GM19438 (cell line): Measurements from ENCODE around the gene CNOT3.

ENCODE experiments used
- ATAC-seq: cut with Tn5 transposase; IDR thresholded peaks from one replicate; pipeline ENCODE4 v1.9.1; 2021; ENCODE audit warnings: low read depth; ENCODE audit not compliant: unreplicated experiment

The CNOT3 gene

DNA sequence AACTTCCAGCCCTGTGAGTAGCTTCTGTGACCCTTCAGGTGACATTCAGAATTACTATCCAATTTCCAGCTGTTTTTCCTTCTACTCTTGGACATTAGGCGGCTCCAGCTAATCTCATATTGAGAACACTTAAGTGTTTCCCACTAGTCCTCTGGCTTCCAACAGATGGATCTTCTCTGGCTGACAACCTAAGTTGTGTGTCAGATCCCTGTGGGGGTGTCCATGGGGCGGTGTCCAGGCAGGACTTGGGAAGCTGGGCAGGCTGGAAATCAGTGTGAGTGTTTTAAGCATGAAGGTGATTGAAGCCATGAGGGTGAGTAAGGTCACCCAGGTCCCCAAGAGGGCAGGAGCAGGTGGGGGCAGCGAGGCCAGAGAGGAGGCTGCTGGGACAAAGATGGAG is 10.1 kb downstream of the CNOT3 start:
- no peak for ATAC-seq

DNA sequence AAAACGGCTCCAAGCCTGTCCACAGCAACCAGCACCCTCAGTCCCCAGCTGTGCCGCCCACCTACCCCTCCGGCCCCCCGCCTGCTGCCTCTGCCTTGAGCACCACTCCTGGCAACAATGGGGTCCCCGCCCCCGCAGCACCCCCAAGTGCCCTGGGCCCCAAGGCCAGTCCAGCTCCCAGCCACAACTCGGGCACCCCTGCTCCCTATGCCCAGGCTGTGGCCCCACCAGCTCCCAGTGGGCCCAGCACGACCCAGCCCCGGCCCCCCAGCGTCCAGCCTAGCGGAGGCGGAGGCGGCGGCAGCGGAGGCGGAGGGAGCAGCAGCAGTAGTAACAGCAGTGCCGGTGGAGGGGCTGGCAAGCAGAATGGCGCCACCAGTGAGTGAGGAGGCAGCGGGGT is 10.6 kb downstream of the CNOT3 start:
- ATAC-seq, result no peak

DNA sequence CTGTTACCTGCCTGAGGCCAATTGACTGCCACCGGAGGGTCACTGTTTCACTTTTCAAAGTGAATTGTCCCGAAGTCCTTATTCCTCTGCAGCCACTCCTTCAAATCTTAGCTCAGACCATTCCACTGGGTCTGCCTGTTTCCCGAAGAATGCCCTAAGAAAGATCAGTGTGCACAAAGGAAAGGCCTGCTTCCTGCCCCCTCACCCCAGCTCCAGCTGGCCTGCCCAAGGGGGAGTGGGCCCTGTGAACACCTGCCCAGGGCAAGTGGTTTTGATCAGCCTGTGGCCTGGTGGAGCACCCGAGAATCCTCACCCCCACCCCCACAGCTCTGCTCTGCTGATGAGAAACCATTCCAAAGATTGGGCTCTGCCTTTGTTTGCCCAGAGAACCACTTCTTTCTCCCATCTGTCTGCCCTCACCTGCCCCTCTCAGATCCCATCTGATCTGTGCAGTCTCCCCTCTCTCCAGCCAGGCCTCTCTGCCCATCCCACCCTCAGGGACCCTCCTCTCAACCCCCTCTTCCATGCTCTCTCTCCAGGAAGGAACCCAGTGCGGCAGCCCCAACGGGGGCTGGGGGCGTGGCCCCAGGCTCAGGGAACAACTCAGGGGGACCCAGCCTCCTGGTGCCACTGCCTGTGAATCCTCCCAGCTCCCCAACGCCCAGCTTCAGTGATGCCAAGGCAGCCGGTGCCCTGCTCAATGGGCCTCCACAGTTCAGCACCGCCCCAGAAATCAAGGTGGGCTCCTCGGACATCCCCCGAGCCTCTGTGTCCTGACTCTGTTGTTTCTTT is 11.7 kb downstream of the CNOT3 start:
- ATAC-seq, result no peak

DNA sequence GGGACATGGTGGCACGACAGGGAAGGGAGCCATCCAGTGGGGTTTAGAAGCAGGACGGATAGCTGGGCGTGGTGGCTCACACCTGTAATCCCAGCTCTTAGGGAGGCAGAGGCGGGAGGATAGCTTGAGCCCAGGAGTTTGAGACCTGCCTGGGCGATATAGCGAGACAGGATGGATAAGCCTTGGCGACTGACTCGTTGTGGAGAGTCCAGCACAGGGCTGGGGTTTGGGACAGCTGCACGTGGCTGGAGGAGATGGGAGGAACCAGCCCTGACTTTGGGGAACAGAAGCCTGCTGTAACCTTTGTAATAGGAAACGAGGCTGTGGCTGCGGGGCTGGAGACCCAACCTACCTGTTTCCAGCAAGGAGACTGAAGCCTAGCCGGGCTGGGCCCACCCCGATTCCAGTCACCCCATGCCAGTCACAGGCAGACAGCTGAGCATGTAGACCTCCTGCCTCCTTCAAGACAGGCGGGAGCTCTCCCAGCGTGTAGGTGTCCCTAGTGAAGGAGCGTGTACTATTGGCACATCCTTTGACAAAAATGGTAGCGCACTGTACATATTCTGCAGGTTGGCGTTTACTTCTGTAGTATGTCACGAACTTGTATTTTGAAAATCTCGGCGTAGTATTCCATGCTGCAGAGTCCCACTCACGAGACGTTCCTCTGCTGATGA is 13.9 kb downstream of the CNOT3 start:
- no peak for ATAC-seq

DNA sequence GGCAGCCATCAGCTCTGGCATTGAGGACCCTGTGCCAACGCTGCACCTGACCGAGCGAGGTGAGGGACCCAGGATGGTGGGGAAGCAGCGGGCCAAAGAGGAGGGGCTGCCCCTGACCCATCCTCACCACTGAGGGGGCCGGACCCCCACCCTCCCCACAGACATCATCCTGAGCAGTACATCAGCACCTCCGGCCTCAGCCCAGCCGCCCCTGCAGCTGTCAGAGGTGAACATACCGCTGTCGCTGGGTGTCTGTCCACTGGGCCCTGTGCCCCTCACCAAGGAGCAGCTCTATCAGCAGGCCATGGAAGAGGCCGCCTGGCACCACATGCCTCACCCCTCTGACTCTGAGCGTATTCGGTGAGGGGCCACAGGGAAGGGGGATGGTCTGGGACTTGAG is 14.7 kb downstream of the CNOT3 start:
- no peak for ATAC-seq

DNA sequence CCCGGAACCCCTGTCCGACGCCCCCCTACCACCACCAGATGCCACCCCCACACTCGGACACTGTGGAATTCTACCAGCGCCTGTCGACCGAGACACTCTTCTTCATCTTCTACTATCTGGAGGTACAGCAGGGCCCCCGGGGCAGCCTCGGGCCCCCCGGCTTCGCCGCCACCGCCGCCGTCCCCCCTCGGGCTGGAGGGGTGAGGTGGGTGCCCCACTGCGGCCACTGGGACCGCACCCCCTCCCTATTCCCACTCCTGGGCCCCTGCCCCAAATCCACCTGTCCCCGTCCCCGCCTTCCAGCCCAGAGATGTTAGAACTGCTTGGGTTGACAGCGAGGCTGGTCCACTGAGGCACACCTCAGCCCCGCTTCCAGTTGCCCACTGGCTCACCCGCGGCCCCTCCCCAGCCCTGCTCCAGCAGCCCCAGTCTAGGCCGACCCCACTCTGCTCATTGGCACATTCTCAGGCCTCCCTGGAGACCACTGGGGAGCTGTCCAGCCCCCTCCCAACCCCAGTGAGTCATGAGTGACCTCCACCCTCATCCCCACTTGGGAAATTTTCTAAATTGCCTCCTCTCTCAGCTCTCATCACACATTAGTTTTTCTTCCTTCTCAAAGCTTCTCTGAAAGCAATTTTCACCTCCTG is 15.4 kb downstream of the CNOT3 start:
- no peak for ATAC-seq

DNA sequence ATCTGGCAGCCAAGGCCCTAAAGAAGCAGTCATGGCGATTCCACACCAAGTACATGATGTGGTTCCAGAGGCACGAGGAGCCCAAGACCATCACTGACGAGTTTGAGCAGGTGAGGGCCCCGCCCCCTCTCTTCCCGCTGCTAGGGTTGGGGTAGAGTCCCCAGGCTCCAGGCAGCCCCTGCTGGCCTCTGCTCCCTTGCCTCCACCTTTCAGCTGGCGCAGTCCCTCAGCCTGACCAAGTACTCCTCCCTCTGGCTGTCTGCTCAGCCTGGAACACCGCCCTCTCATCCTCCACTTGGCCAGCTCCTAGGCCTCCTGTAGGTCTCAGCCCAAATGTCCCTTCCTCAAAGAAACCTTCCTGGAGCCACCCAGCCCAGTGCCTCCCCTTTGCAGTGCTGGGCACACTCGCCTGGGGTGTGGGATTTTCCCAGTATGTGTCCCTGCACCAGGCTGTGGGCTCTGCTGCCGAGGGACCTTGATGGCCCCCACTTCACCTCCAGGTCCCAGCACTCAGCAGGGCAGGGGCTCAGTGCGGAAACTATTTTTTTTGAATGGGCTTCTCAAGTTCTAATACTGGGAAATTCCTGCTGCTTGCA is 16.3 kb downstream of the CNOT3 start:
- no peak for ATAC-seq

DNA sequence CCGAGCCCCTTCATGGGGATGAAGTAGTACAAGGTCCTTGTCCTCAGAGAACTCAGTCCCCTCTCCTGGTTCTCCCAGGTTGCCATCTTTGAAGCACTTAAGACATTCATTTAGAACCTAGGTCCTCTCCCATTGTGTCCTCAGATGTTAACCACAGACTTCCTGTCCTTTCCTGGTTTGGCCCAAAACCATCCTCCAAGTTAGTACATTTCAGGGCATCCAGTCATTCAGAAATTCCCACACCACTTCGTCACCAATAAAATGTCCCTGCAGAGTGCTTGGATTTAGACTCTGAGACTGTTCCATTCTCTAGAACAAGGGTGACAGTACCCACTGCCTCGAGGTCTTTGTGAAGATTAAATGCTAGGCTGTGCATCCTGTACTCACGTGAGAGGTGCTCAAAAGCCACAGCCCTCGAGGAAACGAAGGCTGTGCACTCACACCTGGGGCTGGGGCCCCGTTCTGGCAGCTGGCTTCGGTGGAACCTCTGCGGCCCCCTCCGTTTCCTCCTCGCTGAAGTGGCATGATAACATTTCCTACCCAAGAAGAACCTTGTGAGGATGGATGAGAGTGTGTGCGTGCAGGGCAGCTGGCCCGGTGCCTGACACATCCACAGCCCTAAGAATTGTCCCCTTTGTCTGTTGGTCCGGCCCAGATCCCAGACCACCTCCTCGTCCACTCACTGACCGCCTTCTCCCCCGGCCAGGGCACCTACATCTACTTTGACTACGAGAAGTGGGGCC is 17.2 kb downstream of the CNOT3 start:
- ATAC-seq, result no peak

DNA sequence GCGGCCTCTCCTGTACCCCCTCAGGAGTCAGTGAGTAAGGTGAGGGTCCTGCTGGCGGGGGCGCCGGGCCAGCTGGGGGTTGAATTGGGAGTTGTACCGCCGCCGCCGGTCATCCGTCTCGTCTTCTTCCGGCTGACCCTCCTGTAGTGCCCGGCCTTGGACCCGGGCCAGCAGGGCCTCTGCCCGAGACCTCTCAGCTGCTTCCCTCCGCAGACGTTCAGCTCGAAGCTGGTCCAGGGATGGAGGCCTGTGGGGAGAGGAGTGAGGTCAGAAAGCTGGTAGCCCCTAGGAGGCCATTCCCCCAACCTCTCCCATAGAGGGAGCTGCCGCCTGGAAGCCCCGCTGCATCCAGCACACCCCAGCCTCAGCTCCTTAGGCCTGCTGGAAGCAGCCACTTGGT is 18.1 kb downstream of the CNOT3 start:
- no peak for ATAC-seq

DNA sequence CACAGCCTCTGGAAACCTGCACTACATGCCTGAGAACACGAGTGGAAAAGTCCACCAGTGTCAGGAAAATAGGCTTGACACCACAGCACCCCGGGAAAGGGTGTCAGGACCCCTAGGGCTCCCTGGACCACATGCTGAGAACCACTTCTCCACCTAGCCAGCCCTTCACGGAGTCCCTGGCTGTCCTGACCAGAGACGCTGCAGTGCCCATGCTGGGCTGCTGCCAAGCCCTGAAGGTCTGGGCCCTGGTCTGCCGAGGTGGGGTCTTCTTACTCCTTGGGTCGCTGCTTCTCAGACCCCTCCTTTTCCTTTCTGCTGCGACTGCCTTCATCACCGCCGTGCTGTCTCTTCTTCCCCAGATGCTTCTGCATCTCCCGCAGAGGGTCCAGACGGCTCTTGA is 18.9 kb downstream of the CNOT3 start:
- no peak for ATAC-seq

DNA sequence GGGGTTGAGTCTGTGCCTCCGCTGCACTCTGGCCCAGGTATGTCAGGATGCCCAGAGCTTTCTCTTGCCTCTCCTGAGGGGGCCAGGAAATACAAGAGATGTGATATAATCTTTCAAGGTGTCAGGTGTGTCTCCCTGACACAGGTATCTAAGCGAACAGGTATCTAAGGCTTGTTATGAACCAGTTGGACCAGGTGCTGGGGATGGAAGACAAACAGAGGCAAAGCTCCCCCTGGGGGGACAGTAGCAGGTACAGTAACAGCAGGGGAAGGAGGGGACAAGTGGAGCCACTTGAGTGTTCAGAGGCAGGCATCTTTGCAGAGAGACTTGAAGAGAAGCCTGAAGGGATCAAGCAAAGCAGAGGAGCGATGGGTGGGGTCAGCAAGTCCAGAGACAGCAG is 19.4 kb downstream of the CNOT3 start:
- ATAC-seq, result no peak

DNA sequence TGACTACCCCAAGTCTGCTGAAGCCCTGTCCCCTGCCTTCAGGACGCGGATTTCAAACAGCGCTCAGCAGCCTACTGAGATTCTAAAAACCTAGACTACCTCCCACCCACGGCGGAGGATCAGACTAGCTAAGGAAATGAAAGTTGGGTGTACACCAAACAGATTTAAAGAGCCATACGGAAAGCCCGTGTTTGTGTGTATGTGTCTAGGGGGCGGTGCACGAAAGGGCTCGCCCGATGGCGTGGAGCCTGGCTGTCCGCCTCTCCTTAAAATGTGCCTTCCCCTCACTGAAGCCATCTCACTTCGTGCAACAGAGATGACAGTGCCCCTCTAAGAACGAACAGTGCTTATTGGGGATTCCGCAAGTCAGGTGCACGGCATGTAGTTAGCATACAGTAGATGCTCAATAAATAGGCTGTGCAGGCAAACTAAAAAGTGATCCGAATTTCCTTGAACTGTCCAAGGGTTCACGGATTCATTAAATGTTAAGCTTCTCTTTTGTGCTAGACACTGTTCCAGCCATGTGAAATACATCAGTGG is 21.3 kb downstream of the CNOT3 start:
- ATAC-seq, result no peak

DNA sequence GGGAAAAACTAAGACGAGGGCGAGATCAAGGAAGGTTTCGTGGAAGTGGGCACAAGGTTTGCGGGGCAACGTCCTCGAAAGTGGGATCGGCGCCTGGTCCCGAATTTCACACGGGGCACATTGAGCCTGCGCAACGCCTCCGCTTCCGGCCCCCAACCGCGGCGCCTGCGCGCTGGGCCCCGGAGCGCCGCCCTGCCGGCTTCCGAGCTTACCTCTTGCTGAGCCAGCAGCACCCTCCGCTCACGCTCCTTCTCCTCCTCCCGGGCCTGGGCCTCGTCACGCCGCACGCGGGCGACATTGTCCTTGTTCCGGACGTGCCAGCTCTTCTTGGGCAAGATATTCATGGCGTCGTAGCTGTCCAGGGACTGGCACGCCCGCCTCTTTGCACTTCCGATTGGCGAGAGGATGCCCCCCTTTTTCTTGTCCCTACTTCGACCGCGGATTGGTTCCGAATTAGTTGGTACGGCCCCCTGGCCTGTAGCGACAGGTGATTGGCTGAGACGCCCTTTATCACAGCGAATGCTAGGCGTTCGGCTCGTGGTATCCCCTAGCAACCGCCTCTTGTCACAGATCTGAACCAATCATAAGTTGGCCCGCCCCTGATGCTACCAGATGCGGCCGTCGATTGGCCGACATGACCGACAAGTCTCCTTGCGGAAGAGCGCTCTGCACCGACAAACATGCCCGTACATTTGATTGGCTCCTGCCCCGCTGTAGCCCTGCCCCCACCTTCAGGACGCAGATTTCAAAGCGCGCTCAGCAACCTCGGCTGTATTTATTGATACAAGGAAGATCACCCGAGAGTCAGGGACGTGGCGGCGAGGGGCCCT is 22.0 kb downstream of the CNOT3 start, which contains the start of gene LENG1:
TSS of gene LENG1 (minus strand) at position 370 of the 830 bp plus-strand sequence. CDS start at position 344, 26 bp downstream.
- peak; percentile 88 for ATAC-seq

DNA sequence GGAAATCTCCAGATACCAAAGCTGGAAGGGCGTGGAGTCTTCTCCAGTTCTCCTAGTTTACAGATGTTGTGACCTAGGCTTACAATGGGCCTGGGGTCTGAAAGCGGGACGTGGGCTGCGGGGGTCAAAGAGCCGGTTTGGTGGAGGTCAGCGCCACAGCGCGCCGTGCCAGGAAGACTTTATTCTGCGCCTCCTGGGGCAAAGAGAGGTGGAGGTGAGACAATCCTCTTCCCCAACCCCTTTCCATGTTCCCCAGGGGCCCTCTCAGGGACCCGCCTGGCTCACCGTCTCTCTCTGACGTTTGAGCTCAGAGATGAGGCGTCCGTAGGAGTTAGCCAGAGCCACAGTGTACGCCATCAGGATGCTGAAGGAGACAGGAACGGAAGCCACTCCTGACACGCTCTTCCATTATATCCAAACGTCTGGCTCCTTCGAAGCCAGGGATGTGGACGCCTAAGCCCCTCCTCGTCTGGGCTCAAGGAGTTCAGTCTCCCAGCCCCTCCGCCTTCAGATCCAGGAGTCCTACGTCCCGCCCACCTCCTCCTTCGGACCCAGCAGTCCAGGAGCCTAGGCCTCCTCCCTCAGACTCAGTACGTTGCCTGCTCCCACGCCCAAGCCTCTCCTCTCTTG is 22.7 kb downstream of the CNOT3 start:
- ATAC-seq, result no peak

DNA sequence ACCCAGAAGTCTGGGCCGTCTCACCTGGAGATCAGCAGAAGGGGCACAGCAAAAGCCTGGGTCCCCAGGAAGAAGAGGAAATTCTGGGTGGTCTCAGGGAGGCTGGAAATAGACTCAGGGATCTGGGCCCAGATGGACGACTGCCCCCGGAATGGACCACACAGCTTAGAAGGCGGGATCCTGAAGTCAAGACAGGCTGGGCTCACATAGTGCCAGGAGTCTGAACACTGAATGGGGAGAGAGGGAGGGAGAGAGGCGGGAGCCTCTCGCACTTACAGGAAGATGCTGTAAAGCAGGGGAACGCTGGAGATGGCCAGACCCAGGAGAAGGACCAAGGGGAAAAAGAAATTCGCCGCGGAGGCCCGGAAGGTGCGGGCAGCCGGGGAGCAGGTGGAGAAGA is 23.3 kb downstream of the CNOT3 start:
- ATAC-seq, result no peak

DNA sequence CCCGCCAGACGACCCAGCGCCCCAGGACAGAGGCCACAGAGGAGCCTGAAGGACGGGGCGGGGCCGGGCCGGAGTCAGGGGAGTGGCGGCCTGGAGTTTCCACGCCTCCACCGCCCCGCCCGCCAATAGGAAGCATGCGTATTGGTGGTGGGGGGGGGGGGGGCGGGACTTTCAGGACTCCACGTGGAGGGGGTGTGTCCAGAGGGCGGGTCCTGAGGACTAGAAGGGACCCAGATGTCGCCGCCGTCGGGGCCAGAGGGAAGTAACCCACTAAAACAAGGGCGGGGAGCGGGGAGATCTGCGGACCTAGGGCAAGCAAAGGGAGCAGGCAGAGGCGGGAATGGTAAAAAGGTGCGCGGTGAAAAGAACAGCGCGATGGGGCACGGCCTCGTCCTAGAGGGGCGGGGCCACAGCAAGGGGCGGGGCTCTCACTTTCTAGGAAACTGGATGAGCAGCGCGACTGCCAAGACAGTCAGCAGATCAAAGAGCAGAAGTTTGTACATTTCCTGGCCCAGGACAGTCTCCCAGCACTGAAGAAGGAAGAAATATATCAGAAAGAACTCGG is 24.8 kb downstream of the CNOT3 start:
- no peak for ATAC-seq

DNA sequence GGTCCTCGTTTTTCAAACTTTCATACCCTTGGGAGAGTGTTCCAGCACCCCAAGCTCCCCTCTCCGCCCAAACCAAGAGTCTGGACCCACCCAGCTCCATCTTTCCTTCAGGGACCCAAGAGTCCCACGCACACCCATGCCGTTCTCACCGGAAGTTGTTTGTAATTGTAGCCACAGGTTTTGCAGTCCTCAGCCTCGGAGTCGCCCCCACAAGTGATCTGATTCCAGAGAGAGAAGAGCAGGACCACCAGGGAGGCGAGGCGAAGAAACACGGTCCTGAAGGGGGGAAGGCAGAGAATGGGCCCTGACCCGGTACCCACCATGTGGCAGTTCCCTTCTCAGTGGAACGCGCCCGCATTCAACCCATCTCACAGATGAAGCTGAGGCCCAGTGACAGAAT is 25.3 kb downstream of the CNOT3 start:
- no peak for ATAC-seq

DNA sequence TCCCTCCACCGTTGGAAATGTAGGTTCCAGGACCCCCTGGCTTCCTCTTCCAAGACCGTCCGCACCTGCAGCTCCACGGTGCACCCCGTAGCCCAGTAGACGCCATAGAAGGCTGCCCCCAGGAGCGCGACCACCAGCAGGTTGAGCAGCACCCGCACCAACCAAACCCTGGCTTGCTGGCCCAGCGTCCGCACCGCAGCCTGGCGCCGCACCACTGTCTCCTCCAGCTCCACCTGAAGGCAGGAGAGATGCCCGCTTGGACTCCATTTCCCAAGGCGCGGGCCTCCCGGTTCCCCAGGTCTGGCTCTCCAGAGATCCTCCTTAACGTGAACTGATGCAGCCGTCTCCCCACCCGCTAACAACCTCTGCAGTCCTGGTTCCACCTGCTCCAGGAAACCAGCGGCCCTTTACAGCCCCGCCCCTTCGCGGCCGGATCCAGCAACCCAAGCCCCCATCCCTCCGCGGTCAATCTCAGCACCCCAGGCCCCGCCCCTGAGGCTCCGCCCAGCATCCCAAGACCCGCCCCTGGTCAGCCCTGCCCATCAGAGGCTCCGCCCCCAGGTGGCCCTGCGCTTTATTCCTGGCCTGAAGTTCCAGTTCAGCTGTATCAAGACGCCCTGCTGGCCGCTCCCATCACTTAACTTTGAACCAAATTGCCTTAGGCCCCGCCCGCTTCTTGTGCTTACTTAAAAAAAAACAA is 27.0 kb downstream of the CNOT3 start:
- no peak for ATAC-seq
